Stomach (tissue), 4 donors: Measurements from ENCODE around the gene UBXN6.

Experiments used
- CTCF ChIP-seq, 7 experiments: fragments of 450-650 bp in 4 of 7; fragments of 200-600 bp in 3 of 7; sonication (generic) in 3 of 7; IDR thresholded peaks; one replicate each; pipeline ENCODE4 v1.5.1; 2016 to 2019; ENCODE audit warnings: antibody characterized with exemption in 7 of 7, control low read depth in 2 of 7, mild to moderate bottlenecking in 1 of 7
- POLR2A ChIP-seq, 4 donors: fragments of 450-650 bp; IDR thresholded peaks; one replicate each; pipeline ENCODE4 v1.6.1; 2016; ENCODE audit warnings: antibody characterized with exemption in 4 of 4, control low read depth in 2 of 4, mild to moderate bottlenecking in 1 of 4, moderate library complexity in 1 of 4

GRCh38 chr19:4492337-4493103, 34.9 kb upstream of the UBXN6 start:
- TF ChIP-seq POLR2A (IDR thresholded peaks at IDR 0.05) (no peak), CTCF (IDR thresholded peaks at IDR 0.05) (no peak)
